Measurements from ENCODE around the gene TNXB. TPM values are rescaled to one million over a fixed set of nuclear protein-coding genes. Genes with fewer than 3 reads are reported as not detected.
"Not testable (repeated sequence)": the region's sequence is repeated elsewhere in the genome, so short reads cannot be mapped to it uniquely, and the experiment has no call there.

The TNXB gene
- total and polyA plus RNA-seq, 4 donors, result 21.3 to 117 (median 78.3) TPM

DNA sequence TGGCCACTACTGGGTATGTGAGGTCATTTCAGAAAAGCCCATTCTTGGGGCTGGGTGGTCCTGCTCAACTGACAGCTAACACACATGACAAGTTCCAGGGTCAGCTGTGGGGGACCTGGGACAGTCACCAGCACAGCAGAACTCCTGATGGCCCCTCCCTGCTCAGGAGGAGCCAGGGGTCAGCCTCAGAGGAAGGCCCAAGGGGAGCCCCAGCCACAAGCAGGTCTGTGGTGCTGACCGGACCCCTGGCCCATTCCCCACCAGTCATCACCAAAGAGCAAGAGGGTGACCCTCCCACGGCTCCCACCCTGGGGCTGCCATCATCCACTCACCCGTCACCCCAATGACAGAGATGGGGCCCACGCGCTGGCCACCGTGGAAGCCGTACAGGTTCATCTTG is 52.9 kb downstream of the TNXB start:
- Histone ChIP-seq H3K36me3 (ENCODE audit: control insufficient read depth in 4 of 4, insufficient read depth in 4 of 4, low read length in 4 of 4) (peaks cover 0 to 24% (median 0%) of the 10 kb centered on the region in 4 donors), H3K4me1 (ENCODE audit: control insufficient read depth in 5 of 5, insufficient read depth in 5 of 5, low read length in 5 of 5) (no peaks in the 10 kb centered on the region), H3K27me3 (ENCODE audit: control insufficient read depth in 3 of 3, insufficient read depth in 3 of 3, low read length in 2 of 3) (peaks cover 0 to under 1% (median 0%) of the 10 kb centered on the region in 3 donors), H3K9me3 (ENCODE audit: control insufficient read depth in 4 of 4, insufficient read depth in 3 of 4, low read length in 3 of 4) (no peaks in the 10 kb centered on the region), H3K9ac (ENCODE audit: insufficient read depth in 1 of 2, low read length in 2 of 2) (no peak overlapping the region), H3K27ac (ENCODE audit: low read depth in 1 of 2, low read length in 1 of 2) (no peak overlapping the region), H3K4me3 (no peak overlapping the region)
- no peak for ATAC-seq (ENCODE audit: insufficient read depth, low FRiP score)
- DNase-seq, result no peak
- TF ChIP-seq, protein P1, sequence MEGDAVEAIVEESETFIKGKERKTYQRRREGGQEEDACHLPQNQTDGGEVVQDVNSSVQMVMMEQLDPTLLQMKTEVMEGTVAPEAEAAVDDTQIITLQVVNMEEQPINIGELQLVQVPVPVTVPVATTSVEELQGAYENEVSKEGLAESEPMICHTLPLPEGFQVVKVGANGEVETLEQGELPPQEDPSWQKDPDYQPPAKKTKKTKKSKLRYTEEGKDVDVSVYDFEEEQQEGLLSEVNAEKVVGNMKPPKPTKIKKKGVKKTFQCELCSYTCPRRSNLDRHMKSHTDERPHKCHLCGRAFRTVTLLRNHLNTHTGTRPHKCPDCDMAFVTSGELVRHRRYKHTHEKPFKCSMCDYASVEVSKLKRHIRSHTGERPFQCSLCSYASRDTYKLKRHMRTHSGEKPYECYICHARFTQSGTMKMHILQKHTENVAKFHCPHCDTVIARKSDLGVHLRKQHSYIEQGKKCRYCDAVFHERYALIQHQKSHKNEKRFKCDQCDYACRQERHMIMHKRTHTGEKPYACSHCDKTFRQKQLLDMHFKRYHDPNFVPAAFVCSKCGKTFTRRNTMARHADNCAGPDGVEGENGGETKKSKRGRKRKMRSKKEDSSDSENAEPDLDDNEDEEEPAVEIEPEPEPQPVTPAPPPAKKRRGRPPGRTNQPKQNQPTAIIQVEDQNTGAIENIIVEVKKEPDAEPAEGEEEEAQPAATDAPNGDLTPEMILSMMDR (IDR thresholded peaks at IDR 0.05; ENCODE audit: control extremely low read depth, extremely low read depth), result no peak
- WGBS, 2 donors, result 92 to 99% methylated on average over 7 of the region's 7 CpGs

DNA sequence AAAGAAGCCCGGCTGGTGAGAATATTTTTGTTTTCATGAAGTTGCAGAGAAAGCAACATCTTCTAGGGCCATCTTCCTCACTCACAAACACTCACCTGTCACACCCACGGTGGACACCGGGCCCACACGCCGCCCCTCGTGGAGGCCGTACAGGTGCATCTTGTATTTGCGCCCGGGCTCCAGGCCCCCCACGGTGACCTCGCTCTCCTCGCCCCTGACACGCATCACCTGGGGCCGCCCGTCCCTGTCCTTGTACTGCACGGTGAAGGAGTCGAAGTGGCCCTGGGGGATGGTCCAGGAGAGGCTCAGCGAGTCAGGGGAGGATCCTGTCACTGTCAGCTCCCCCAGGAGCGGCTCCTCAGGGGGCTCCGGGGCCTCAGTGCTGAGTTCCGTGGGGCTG is 53.4 kb downstream of the TNXB start:
- H3K4me3 ChIP-seq; H3K4me1 ChIP-seq (ENCODE audit: control insufficient read depth in 5 of 5, insufficient read depth in 5 of 5, low read length in 5 of 5); H3K27me3 ChIP-seq (ENCODE audit: control insufficient read depth in 3 of 3, insufficient read depth in 3 of 3, low read length in 2 of 3); H3K9ac ChIP-seq (ENCODE audit: insufficient read depth in 1 of 2, low read length in 2 of 2); ATAC-seq (ENCODE audit: insufficient read depth, low FRiP score); H3K9me3 ChIP-seq (ENCODE audit: control insufficient read depth in 4 of 4, insufficient read depth in 3 of 4, low read length in 3 of 4); DNase-seq; H3K27ac ChIP-seq (ENCODE audit: low read depth in 1 of 2, low read length in 1 of 2): not testable (repeated sequence)
- 93 to 98% methylated on average over 20 to 21 of the region's 21 CpGs for WGBS, 2 donors
- H3K36me3 ChIP-seq (ENCODE audit: control insufficient read depth in 4 of 4, insufficient read depth in 4 of 4, low read length in 4 of 4), result peaks cover 0 to 21% (median 0%) of the 10 kb centered on the region in 4 donors

DNA sequence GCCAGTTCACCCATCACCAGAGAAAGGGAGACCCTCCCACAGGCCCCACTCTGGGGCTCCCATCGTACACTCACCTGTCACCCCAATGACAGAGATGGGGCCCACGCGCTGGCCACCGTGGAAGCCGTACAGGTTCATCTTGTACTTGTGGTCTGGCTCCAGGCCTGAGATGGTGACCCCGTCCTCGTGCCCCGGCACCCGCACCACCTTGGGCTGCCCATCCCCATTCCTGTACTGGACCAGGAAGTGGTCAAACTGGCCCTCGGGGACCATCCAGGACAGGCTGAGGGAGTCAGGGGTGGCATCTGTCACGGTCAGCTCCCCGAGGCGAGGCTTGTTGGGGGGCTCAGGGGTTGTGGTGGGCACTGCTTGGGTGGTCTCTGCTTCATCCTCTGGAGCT is 55.8 kb downstream of the TNXB start:
- not testable (repeated sequence) for DNase-seq; H3K9me3 ChIP-seq (ENCODE audit: control insufficient read depth in 4 of 4, insufficient read depth in 3 of 4, low read length in 3 of 4); ATAC-seq (ENCODE audit: insufficient read depth, low FRiP score); H3K4me1 ChIP-seq (ENCODE audit: control insufficient read depth in 5 of 5, insufficient read depth in 5 of 5, low read length in 5 of 5); H3K27me3 ChIP-seq (ENCODE audit: control insufficient read depth in 3 of 3, insufficient read depth in 3 of 3, low read length in 2 of 3); H3K9ac ChIP-seq (ENCODE audit: insufficient read depth in 1 of 2, low read length in 2 of 2); H3K27ac ChIP-seq (ENCODE audit: low read depth in 1 of 2, low read length in 1 of 2); H3K4me3 ChIP-seq
- peaks cover 0 to 23% (median 0%) of the 10 kb centered on the region in 4 donors for H3K36me3 ChIP-seq (ENCODE audit: control insufficient read depth in 4 of 4, insufficient read depth in 4 of 4, low read length in 4 of 4)
- 91% methylated on average over 13 of the region's 13 CpGs for WGBS, 2 donors

DNA sequence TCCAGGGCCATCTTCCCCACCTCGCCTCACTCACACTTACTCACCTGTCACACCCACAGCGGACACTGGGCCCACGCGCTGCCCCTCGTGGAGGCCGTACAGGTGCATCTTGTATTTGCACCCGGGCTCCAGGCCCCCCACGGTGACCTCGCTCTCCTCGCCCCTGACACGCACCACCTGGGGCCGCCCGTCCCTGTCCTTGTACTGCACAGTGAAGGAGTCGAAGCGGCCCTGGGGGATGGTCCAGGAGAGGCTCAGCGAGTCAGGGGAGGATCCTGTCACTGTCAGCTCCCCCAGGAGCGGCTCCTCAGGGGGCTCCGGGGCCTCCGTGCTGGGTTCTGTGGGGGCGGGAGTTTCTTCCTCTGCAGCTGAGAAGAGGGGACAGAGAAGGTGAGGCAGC is 56.5 kb downstream of the TNXB start:
- ATAC-seq (ENCODE audit: insufficient read depth, low FRiP score); H3K9me3 ChIP-seq (ENCODE audit: control insufficient read depth in 4 of 4, insufficient read depth in 3 of 4, low read length in 3 of 4); H3K27me3 ChIP-seq (ENCODE audit: control insufficient read depth in 3 of 3, insufficient read depth in 3 of 3, low read length in 2 of 3); DNase-seq; H3K27ac ChIP-seq (ENCODE audit: low read depth in 1 of 2, low read length in 1 of 2); H3K9ac ChIP-seq (ENCODE audit: insufficient read depth in 1 of 2, low read length in 2 of 2); H3K4me1 ChIP-seq (ENCODE audit: control insufficient read depth in 5 of 5, insufficient read depth in 5 of 5, low read length in 5 of 5); H3K4me3 ChIP-seq: not testable (repeated sequence)
- WGBS, 2 donors, result 86 to 89% methylated on average over 20 of the region's 20 CpGs
- H3K36me3 ChIP-seq (ENCODE audit: control insufficient read depth in 4 of 4, insufficient read depth in 4 of 4, low read length in 4 of 4), result peaks cover 0 to 19% (median 0%) of the 10 kb centered on the region in 4 donors

DNA sequence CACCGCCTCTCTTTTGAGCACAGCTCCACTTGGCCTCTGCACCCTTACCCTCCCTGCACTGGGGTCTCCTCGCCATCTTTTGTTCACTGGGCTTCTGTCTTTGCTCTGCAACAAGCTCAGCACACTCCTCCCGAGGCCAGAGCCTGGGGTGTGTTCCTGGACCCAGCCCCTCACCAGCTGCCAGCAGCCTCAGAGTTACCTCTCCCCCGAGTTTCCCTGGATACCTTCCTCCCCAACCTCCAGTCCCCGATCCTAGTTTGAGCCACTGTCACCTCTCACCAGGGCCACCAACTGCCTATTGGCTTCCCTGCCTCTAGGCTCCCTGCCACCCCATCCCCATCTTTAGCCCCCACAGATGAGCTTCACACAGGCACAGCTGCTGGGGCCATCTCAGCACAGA is 58.6 kb downstream of the TNXB start:
- Histone ChIP-seq H3K27me3 (ENCODE audit: control insufficient read depth in 3 of 3, insufficient read depth in 3 of 3, low read length in 2 of 3) (peaks cover 0 to 6% (median 0%) of the 10 kb centered on the region in 3 donors), H3K4me3 (no peak overlapping the region), H3K36me3 (ENCODE audit: control insufficient read depth in 4 of 4, insufficient read depth in 4 of 4, low read length in 4 of 4) (peaks cover 0 to 21% (median 0%) of the 10 kb centered on the region in 4 donors), H3K9me3 (ENCODE audit: control insufficient read depth in 4 of 4, insufficient read depth in 3 of 4, low read length in 3 of 4) (no peaks in the 10 kb centered on the region), H3K4me1 (ENCODE audit: control insufficient read depth in 5 of 5, insufficient read depth in 5 of 5, low read length in 5 of 5) (peaks cover 0 to 15% (median 0%) of the 10 kb centered on the region in 5 donors), H3K9ac (ENCODE audit: insufficient read depth in 1 of 2, low read length in 2 of 2) (no peak overlapping the region), H3K27ac (ENCODE audit: low read depth in 1 of 2, low read length in 1 of 2) (no peak overlapping the region)
- ATAC-seq (ENCODE audit: insufficient read depth, low FRiP score), result no peak
- 80 to 82% methylated on average over 5 of the region's 5 CpGs for WGBS, 2 donors
- DNase-seq, result no peak
- TF ChIP-seq, protein P1 (IDR thresholded peaks at IDR 0.05; ENCODE audit: control extremely low read depth, extremely low read depth), result no peak

DNA sequence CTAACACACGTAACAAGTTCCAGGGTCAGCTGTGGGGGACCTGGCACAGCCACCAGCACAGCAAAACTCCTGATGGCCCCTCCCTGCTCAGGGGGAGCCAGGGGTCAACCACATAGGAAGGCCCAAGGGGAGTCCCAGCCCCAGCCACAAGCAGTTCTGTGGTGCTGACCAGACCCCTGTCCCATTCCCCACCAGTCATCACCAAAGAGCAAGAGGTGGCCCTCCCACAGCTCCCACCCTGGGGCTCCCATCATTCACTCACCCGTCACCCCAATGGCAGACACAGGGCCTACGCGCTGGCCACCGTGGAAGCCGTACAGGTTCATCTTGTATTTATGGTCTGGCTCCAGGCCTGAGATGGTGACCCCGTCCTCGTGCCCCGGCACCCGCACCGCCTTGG is 59.4 kb downstream of the TNXB start:
- not testable (repeated sequence) for H3K27ac ChIP-seq (ENCODE audit: low read depth in 1 of 2, low read length in 1 of 2); H3K9me3 ChIP-seq (ENCODE audit: control insufficient read depth in 4 of 4, insufficient read depth in 3 of 4, low read length in 3 of 4); H3K27me3 ChIP-seq (ENCODE audit: control insufficient read depth in 3 of 3, insufficient read depth in 3 of 3, low read length in 2 of 3); DNase-seq; H3K4me3 ChIP-seq; ATAC-seq (ENCODE audit: insufficient read depth, low FRiP score); H3K9ac ChIP-seq (ENCODE audit: insufficient read depth in 1 of 2, low read length in 2 of 2)
- 85 to 97% methylated on average over 6 to 11 of the region's 11 CpGs for WGBS, 2 donors
- Histone ChIP-seq H3K4me1 (ENCODE audit: control insufficient read depth in 5 of 5, insufficient read depth in 5 of 5, low read length in 5 of 5) (peaks cover 0 to 15% (median 0%) of the 10 kb centered on the region in 5 donors), H3K36me3 (ENCODE audit: control insufficient read depth in 4 of 4, insufficient read depth in 4 of 4, low read length in 4 of 4) (peaks cover 0 to 21% (median 0%) of the 10 kb centered on the region in 4 donors)

DNA sequence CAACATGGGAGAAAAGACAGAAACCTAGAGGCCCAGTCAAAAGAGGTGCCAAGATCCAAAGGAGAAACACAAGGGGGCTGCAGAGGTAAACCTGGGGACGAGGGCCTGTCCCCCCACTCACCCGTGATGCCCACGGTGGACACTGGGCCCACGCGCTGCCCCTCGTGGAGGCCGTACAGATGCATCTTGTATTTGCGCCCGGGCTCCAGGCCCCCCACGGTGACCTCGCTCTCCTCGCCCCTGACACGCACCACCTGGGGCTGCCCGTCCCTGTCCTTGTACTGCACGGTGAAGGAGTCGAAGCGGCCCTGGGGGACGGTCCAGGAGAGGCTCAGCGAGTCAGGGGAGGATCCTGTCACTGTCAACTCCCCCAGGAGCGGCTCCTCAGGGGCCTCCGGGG is 60.0 kb downstream of the TNXB start:
- DNase-seq; H3K4me3 ChIP-seq; H3K27me3 ChIP-seq (ENCODE audit: control insufficient read depth in 3 of 3, insufficient read depth in 3 of 3, low read length in 2 of 3); ATAC-seq (ENCODE audit: insufficient read depth, low FRiP score); H3K9ac ChIP-seq (ENCODE audit: insufficient read depth in 1 of 2, low read length in 2 of 2); H3K9me3 ChIP-seq (ENCODE audit: control insufficient read depth in 4 of 4, insufficient read depth in 3 of 4, low read length in 3 of 4); H3K27ac ChIP-seq (ENCODE audit: low read depth in 1 of 2, low read length in 1 of 2): not testable (repeated sequence)
- 94 to 95% methylated on average over 16 to 21 of the region's 21 CpGs for WGBS, 2 donors
- H3K4me1 ChIP-seq (ENCODE audit: control insufficient read depth in 5 of 5, insufficient read depth in 5 of 5, low read length in 5 of 5), result peaks cover 0 to 15% (median 0%) of the 10 kb centered on the region in 5 donors
- peaks cover 0 to 20% (median 0%) of the 10 kb centered on the region in 4 donors for H3K36me3 ChIP-seq (ENCODE audit: control insufficient read depth in 4 of 4, insufficient read depth in 4 of 4, low read length in 4 of 4)

Measured in lung (tissue), 12 donors.